ENCODE measurements around the gene GPC5.
"Not testable (repeated sequence)": the region's sequence is repeated elsewhere in the genome, so short reads cannot be mapped to it uniquely, and the experiment has no call there.

GPC5 gene

DNA sequence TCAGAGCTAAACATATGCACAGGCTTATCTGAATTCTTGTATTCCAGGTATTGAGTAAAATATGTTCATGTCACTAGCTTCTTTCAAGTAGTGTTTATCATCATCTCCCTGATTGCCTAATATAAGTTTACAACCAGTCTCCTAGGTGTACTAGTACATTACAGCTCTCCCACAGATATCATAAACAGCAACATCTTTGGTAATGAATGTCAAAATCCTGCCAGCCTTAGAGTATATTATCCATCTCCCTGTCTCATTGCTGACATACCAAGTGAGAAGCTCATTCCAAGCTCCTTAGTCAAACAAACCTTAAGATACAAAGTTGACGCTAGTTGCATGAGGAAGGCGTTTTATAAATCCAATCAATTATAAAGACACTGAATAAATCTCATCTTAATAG, 1139.0 kb downstream of the GPC5 start:
- DNase-seq (ENCODE audit: extremely low read depth, insufficient read length): no peak
- Histone ChIP-seq H3K4me3 (replicated peaks; ENCODE audit: low read depth, low read length) (no peak overlapping the region), H3K27me3 (replicated peaks; ENCODE audit: control insufficient read depth, insufficient read depth, low read length) (no peaks in the 10 kb centered on the region), H3K36me3 (ENCODE audit: control insufficient read depth, insufficient read depth, low read length) (no peaks in the 10 kb centered on the region)
- TF ChIP-seq, protein P1, sequence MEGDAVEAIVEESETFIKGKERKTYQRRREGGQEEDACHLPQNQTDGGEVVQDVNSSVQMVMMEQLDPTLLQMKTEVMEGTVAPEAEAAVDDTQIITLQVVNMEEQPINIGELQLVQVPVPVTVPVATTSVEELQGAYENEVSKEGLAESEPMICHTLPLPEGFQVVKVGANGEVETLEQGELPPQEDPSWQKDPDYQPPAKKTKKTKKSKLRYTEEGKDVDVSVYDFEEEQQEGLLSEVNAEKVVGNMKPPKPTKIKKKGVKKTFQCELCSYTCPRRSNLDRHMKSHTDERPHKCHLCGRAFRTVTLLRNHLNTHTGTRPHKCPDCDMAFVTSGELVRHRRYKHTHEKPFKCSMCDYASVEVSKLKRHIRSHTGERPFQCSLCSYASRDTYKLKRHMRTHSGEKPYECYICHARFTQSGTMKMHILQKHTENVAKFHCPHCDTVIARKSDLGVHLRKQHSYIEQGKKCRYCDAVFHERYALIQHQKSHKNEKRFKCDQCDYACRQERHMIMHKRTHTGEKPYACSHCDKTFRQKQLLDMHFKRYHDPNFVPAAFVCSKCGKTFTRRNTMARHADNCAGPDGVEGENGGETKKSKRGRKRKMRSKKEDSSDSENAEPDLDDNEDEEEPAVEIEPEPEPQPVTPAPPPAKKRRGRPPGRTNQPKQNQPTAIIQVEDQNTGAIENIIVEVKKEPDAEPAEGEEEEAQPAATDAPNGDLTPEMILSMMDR (IDR thresholded peaks at IDR 0.05; ENCODE audit: insufficient read depth, low read length, poor library complexity, severe bottlenecking): no peak

DNA sequence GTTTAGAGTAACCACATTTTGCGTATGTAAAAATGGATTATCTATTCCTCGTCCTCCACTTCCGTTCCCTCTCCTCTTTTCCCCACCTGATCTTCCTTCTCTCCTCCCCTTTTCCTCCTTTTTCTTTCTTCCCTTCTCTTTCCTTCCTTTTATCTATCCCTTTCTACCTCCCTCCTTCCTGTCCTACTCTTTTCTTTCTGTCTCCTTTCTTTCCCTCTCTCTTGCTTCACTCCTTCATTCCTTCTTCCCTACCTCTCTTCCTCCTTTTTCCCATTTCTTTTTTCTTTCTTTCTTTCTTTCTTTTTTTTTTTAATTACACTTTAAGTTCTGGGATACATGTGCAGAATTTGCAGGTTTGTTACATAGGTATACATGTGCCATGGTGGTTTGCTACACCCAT, 1139.7 kb downstream of the GPC5 start:
- H3K36me3 ChIP-seq (ENCODE audit: control insufficient read depth, insufficient read depth, low read length): no peaks in the 10 kb centered on the region

DNA sequence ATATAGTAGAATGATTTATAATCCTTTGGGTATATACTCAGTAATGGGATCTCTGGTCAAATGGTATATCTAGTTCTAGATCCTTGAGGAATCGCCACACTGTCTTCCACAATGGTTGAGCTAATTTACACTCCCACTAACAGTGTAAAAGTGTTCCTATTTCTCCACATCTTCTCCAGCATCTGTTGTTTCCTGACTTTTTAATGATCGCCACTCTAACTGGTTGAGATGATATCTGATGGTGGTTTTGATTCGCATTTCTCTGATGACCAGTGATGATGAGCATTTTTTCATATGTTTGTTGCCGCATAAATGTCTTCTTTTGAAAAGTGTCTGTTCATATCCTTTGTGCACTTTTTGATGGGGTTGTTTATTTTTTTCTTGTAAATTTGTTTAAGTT, 1140.7 kb downstream of the GPC5 start:
- not testable (repeated sequence) for H3K4me3 ChIP-seq (replicated peaks; ENCODE audit: low read depth, low read length); DNase-seq (ENCODE audit: extremely low read depth, insufficient read length); H3K36me3 ChIP-seq (ENCODE audit: control insufficient read depth, insufficient read depth, low read length); H3K27me3 ChIP-seq (replicated peaks; ENCODE audit: control insufficient read depth, insufficient read depth, low read length)

More for the DNA sequence above, 1139.7 kb downstream of the GPC5 start:
- Histone ChIP-seq H3K27me3 (replicated peaks; ENCODE audit: control insufficient read depth, insufficient read depth, low read length) (no peaks in the 10 kb centered on the region), H3K4me3 (replicated peaks; ENCODE audit: low read depth, low read length) (no peak overlapping the region)
- TF ChIP-seq, protein P1 (IDR thresholded peaks at IDR 0.05; ENCODE audit: insufficient read depth, low read length, poor library complexity, severe bottlenecking): no peak
- DNase-seq (ENCODE audit: extremely low read depth, insufficient read length): no peak

DNA sequence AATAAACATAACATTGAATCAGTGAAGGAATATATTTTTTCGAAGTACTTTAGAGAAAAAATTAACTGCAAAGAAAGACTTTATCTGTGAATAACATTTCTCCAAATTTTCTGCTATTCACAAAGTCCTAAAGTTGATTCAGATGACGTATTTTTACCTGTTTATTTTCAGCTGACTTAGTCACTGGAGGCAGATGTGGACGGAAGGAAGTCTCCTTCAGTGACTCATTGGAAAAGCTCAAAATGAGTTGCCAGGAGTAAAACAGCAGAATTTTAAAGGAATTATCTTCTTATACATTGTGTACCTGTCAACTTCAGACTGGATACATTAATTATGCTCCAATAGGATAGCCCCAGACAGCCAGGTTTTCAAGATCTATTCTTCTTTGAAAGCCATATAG, 1148.8 kb downstream of the GPC5 start:
- TF ChIP-seq, protein P1 (IDR thresholded peaks at IDR 0.05; ENCODE audit: insufficient read depth, low read length, poor library complexity, severe bottlenecking): no peak
- H3K27me3 ChIP-seq (replicated peaks; ENCODE audit: control insufficient read depth, insufficient read depth, low read length): no peaks in the 10 kb centered on the region
- H3K36me3 ChIP-seq (ENCODE audit: control insufficient read depth, insufficient read depth, low read length): no peaks in the 10 kb centered on the region
- H3K4me3 ChIP-seq (replicated peaks; ENCODE audit: low read depth, low read length): no peak overlapping the region
- DNase-seq (ENCODE audit: extremely low read depth, insufficient read length): no peak

DNA sequence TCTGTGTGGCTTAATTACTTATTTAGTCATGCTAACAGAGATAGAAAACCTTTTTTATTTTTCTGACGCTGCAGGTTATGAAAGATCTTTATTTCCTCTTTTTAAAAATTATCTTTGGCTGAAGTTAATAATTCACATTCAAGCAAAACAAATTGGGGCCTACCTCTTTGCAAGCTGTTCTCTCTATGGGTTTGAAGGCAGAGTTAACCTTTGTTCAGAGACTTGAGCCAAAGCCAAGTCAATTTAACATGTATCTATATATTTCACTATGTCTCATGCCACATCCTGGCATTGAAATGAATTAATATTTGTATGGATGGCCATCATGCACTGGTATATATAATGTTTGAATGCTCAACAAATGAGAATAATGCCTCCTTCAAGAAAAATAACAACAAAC, 1150.9 kb downstream of the GPC5 start:
- Histone ChIP-seq H3K36me3 (ENCODE audit: control insufficient read depth, insufficient read depth, low read length) (no peaks in the 10 kb centered on the region), H3K27me3 (replicated peaks; ENCODE audit: control insufficient read depth, insufficient read depth, low read length) (no peaks in the 10 kb centered on the region), H3K4me3 (replicated peaks; ENCODE audit: low read depth, low read length) (no peak overlapping the region)
- TF ChIP-seq, protein P1 (IDR thresholded peaks at IDR 0.05; ENCODE audit: insufficient read depth, low read length, poor library complexity, severe bottlenecking): no peak
- no peak for DNase-seq (ENCODE audit: extremely low read depth, insufficient read length)

DNA sequence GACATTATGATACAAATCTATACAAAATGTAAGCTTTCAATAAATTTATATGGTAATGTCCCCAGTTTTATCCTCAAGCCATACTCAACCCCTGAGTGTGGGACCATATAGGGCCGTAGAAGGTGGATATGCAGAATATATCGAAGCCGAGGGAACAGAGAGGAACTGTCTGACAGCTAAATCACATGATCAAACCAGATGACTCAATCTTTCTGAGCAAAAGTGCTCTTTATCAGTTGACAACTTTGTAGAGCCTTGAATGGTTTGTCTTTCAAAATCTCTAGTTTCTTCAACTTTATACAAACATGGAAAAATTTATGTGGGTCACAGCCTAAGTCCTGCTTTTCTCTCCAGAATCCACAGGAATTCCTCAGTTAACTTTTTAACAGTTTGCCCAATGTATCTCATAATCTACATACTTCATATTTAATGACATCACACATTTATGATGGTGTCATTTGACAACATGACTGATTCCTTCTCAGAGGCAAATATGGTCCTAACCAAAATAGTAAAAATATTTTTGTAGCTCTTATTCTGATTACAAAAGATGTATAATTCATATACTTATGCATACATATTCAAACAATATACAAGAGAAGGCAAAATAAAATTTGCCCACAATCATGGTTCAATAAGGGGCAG, 1155.2 kb downstream of the GPC5 start:
- no peak overlapping the region for H3K4me3 ChIP-seq (replicated peaks; ENCODE audit: low read depth, low read length)
- H3K27me3 ChIP-seq (replicated peaks; ENCODE audit: control insufficient read depth, insufficient read depth, low read length): no peaks in the 10 kb centered on the region
- no peaks in the 10 kb centered on the region for H3K36me3 ChIP-seq (ENCODE audit: control insufficient read depth, insufficient read depth, low read length)
- no peak for DNase-seq (ENCODE audit: extremely low read depth, insufficient read length)
- TF ChIP-seq, protein P1 (IDR thresholded peaks at IDR 0.05; ENCODE audit: insufficient read depth, low read length, poor library complexity, severe bottlenecking): no peak

Measured in GM06990 (cell line).